SK-N-SH (cell line): ENCODE data around the gene CHEK2.

ENCODE experiments used
- CHD2 ChIP-seq: fragments of 150-350 bp; IDR thresholded peaks from 2 replicates; pipeline ENCODE4 v1.6.1; 2018; ENCODE audit warnings: low read length; ENCODE audit not compliant: partially characterized antibody
- FOXM1 ChIP-seq: IDR thresholded peaks from 2 replicates; pipeline ENCODE4 v1.4.0; 2012; ENCODE audit warnings: low read depth, mild to moderate bottlenecking
- GABPA ChIP-seq: IDR thresholded peaks from 2 replicates; pipeline ENCODE4 v1.4.0; 2012; ENCODE audit warnings: low read depth, mild to moderate bottlenecking
- POLR2AphosphoS5 ChIP-seq: IDR thresholded peaks from 2 replicates; pipeline ENCODE4 v1.6.1; 2012; ENCODE audit warnings: low read depth, low read length
- RAD21 ChIP-seq: IDR thresholded peaks from 2 replicates; pipeline ENCODE4 v1.6.1; 2012; ENCODE audit warnings: mild to moderate bottlenecking, low read length
- SMC3 ChIP-seq: IDR thresholded peaks from 2 replicates; pipeline ENCODE4 v1.6.1; 2012; ENCODE audit warnings: low read depth, low read length, improper control_type of control experiment
- TAF1 ChIP-seq: IDR thresholded peaks from 2 replicates; pipeline ENCODE4 v1.6.1; 2012; ENCODE audit warnings: low read depth, mild to moderate bottlenecking, low read length, moderate library complexity, borderline replicate concordance
- TCF12 ChIP-seq: IDR thresholded peaks from 2 replicates; pipeline ENCODE4 v1.4.0; 2012
- USF1 ChIP-seq: IDR thresholded peaks from 2 replicates; pipeline ENCODE4 v1.4.0; 2012; ENCODE audit warnings: low read depth, borderline replicate concordance
- TF ChIP-seq, protein P1 (sequence below): fragments of 200-600 bp; sonication (generic); IDR thresholded peaks from 2 replicates; pipeline ENCODE4 v1.6.1; 2017; ENCODE audit warnings: antibody characterized with exemption, mild to moderate bottlenecking, moderate library complexity
- TF ChIP-seq, protein P2 (sequence below): fragments of 150-350 bp; IDR thresholded peaks from 2 replicates; pipeline ENCODE4 v1.6.1; 2017; ENCODE audit warnings: antibody characterized with exemption, low read length, low read depth, borderline replicate concordance
- TF ChIP-seq, protein P3 (sequence below): IDR thresholded peaks from 2 replicates; pipeline ENCODE4 v1.6.1; 2012; ENCODE audit warnings: mild to moderate bottlenecking, low read depth, low read length, moderate library complexity

GRCh38 chr22:28768701-28769393 lies 27.2 kb upstream of the CHEK2 start:
- TF ChIP-seq, protein P1, sequence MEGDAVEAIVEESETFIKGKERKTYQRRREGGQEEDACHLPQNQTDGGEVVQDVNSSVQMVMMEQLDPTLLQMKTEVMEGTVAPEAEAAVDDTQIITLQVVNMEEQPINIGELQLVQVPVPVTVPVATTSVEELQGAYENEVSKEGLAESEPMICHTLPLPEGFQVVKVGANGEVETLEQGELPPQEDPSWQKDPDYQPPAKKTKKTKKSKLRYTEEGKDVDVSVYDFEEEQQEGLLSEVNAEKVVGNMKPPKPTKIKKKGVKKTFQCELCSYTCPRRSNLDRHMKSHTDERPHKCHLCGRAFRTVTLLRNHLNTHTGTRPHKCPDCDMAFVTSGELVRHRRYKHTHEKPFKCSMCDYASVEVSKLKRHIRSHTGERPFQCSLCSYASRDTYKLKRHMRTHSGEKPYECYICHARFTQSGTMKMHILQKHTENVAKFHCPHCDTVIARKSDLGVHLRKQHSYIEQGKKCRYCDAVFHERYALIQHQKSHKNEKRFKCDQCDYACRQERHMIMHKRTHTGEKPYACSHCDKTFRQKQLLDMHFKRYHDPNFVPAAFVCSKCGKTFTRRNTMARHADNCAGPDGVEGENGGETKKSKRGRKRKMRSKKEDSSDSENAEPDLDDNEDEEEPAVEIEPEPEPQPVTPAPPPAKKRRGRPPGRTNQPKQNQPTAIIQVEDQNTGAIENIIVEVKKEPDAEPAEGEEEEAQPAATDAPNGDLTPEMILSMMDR, result no peak
- no peak for TF ChIP-seq GABPA
- no peak for TF ChIP-seq FOXM1
- no peak for TF ChIP-seq CHD2
- TF ChIP-seq RAD21, result no peak
- no peak for TF ChIP-seq SMC3
- no peak for TF ChIP-seq TCF12
- TF ChIP-seq, protein P2, sequence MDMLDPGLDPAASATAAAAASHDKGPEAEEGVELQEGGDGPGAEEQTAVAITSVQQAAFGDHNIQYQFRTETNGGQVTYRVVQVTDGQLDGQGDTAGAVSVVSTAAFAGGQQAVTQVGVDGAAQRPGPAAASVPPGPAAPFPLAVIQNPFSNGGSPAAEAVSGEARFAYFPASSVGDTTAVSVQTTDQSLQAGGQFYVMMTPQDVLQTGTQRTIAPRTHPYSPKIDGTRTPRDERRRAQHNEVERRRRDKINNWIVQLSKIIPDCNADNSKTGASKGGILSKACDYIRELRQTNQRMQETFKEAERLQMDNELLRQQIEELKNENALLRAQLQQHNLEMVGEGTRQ, result no peak
- no peak for TF ChIP-seq POLR2AphosphoS5
- no peak for TF ChIP-seq USF1
- no peak for TF ChIP-seq TAF1
- TF ChIP-seq, protein P3, sequence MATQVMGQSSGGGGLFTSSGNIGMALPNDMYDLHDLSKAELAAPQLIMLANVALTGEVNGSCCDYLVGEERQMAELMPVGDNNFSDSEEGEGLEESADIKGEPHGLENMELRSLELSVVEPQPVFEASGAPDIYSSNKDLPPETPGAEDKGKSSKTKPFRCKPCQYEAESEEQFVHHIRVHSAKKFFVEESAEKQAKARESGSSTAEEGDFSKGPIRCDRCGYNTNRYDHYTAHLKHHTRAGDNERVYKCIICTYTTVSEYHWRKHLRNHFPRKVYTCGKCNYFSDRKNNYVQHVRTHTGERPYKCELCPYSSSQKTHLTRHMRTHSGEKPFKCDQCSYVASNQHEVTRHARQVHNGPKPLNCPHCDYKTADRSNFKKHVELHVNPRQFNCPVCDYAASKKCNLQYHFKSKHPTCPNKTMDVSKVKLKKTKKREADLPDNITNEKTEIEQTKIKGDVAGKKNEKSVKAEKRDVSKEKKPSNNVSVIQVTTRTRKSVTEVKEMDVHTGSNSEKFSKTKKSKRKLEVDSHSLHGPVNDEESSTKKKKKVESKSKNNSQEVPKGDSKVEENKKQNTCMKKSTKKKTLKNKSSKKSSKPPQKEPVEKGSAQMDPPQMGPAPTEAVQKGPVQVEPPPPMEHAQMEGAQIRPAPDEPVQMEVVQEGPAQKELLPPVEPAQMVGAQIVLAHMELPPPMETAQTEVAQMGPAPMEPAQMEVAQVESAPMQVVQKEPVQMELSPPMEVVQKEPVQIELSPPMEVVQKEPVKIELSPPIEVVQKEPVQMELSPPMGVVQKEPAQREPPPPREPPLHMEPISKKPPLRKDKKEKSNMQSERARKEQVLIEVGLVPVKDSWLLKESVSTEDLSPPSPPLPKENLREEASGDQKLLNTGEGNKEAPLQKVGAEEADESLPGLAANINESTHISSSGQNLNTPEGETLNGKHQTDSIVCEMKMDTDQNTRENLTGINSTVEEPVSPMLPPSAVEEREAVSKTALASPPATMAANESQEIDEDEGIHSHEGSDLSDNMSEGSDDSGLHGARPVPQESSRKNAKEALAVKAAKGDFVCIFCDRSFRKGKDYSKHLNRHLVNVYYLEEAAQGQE, result no peak
